ENCODE results near the gene GRIK4. TPM values are rescaled to one million over a fixed set of nuclear protein-coding genes. Genes with fewer than 3 reads are reported as not detected.

The GRIK4 gene
- total RNA-seq, 1 experiment from 2014 or later = 3.3 TPM

DNA sequence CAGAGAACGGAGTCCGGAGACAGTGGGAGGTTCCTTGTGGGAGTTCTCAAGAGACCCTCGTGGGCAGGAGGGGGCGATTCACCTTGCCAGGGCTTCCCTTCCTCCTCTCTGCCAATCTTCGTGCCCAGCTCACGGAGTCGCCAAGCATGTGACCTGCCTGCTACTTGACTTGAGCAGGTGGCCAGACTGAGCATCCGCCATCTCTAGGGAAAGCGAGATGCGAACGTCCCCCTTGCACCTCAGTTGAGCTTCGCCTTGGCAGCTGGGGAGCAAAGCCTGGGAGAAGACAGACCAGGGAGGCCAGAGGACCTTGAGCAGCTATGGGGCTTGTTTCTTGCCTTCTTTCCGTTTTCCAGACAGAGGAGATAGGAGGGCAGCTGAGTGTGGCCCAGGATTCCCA is 123.2 kb downstream of the GRIK4 start (continued):
- TF ChIP-seq, protein P1, sequence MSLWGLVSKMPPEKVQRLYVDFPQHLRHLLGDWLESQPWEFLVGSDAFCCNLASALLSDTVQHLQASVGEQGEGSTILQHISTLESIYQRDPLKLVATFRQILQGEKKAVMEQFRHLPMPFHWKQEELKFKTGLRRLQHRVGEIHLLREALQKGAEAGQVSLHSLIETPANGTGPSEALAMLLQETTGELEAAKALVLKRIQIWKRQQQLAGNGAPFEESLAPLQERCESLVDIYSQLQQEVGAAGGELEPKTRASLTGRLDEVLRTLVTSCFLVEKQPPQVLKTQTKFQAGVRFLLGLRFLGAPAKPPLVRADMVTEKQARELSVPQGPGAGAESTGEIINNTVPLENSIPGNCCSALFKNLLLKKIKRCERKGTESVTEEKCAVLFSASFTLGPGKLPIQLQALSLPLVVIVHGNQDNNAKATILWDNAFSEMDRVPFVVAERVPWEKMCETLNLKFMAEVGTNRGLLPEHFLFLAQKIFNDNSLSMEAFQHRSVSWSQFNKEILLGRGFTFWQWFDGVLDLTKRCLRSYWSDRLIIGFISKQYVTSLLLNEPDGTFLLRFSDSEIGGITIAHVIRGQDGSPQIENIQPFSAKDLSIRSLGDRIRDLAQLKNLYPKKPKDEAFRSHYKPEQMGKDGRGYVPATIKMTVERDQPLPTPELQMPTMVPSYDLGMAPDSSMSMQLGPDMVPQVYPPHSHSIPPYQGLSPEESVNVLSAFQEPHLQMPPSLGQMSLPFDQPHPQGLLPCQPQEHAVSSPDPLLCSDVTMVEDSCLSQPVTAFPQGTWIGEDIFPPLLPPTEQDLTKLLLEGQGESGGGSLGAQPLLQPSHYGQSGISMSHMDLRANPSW (CRISPR knock-in tag; conservative IDR thresholded peaks at IDR 0.05; ENCODE audit: low read depth) = no peak
- TF ChIP-seq ZNF138 (CRISPR knock-in tag; conservative IDR thresholded peaks at IDR 0.05) = no peak
- TF ChIP-seq SOX15 (CRISPR knock-in tag; IDR thresholded peaks at IDR 0.05) = no peak
- no peak for TF ChIP-seq ZNF671 (CRISPR knock-in tag; IDR thresholded peaks at IDR 0.05)
- TF ChIP-seq SP1 (CRISPR knock-in tag; conservative IDR thresholded peaks at IDR 0.05) = no peak
- no peak for TF ChIP-seq NFYB (CRISPR knock-in tag; conservative IDR thresholded peaks at IDR 0.05; ENCODE audit: low read depth)
- no peak for TF ChIP-seq MYBL2 (CRISPR knock-in tag; IDR thresholded peaks at IDR 0.05)
- no peak for TF ChIP-seq ZBTB21 (CRISPR knock-in tag; IDR thresholded peaks at IDR 0.05; ENCODE audit: borderline replicate concordance)
- TF ChIP-seq RORB (CRISPR knock-in tag; IDR thresholded peaks at IDR 0.05) = no peak
- TF ChIP-seq TP53 (CRISPR knock-in tag; IDR thresholded peaks at IDR 0.05) = no peak
- no peak for TF ChIP-seq ESRRA (CRISPR knock-in tag; IDR thresholded peaks at IDR 0.05; ENCODE audit: borderline replicate concordance)
- TF ChIP-seq, protein P2, sequence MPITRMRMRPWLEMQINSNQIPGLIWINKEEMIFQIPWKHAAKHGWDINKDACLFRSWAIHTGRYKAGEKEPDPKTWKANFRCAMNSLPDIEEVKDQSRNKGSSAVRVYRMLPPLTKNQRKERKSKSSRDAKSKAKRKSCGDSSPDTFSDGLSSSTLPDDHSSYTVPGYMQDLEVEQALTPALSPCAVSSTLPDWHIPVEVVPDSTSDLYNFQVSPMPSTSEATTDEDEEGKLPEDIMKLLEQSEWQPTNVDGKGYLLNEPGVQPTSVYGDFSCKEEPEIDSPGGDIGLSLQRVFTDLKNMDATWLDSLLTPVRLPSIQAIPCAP (CRISPR knock-in tag; IDR thresholded peaks at IDR 0.05) = no peak

DNA sequence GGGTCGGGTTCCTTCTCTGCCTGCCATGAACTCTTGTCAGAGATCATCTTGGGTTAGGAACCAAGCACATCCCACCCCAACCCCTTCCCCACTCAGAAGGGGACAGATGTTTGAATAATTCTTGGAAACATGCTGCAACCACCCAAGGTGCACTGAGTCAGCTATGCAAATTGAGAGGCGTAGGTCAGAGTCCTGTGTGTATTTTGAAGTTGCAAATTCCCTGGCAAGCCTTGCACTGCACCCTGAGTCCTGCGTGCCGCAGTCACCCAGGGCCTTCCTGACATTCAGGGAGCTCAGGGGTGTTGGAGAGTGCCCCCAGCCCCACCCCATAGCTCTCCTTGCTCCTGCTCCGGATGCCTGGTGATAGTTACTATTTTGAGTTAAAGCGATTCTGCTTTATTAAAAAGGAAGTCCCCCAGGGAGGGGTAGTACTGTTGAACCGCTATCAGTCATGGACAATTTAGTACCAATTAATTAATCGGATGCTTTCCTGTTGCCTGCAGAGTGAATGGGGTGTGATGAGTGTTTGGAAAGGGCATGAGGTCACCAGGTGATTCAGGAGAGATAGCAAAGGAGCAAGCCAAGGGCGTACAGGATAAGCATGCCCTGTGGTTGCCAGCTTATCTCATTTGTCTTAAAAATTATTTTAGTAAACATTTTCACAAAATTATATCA is 123.7 kb downstream of the GRIK4 start:
- DNase-seq (ENCODE audit: low spot score) (no peak), ATAC-seq (no peak)
- CTCF ChIA-PET = interaction anchor here (0.8 to 1.8 kb wide), 4 partner anchors 11 to 50 kb away, joined by 3 to 7 read pairs (median 4); no protein-coding TSS in a partner anchor
- Mint-ChIP-seq H3K9me3 (no peaks in the 10 kb centered on the region), H3K36me3 (no peaks in the 10 kb centered on the region), H3K27ac (no peak overlapping the region), H3K4me3 (no peak overlapping the region), H3K4me1 (peaks cover 28% of the 10 kb centered on the region), H3K27me3 (ENCODE audit: low read depth) (peaks cover 26% of the 10 kb centered on the region)
- TF ChIP-seq, protein P3, sequence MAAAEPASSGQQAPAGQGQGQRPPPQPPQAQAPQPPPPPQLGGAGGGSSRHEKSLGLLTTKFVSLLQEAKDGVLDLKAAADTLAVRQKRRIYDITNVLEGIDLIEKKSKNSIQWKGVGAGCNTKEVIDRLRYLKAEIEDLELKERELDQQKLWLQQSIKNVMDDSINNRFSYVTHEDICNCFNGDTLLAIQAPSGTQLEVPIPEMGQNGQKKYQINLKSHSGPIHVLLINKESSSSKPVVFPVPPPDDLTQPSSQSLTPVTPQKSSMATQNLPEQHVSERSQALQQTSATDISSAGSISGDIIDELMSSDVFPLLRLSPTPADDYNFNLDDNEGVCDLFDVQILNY (CRISPR knock-in tag; IDR thresholded peaks at IDR 0.05) = no peak
- TF ChIP-seq ZNF416 (CRISPR knock-in tag; IDR thresholded peaks at IDR 0.05) = no peak
- no peak for TF ChIP-seq PREB (CRISPR knock-in tag; IDR thresholded peaks at IDR 0.05; ENCODE audit: borderline replicate concordance)
- TF ChIP-seq, protein P4, sequence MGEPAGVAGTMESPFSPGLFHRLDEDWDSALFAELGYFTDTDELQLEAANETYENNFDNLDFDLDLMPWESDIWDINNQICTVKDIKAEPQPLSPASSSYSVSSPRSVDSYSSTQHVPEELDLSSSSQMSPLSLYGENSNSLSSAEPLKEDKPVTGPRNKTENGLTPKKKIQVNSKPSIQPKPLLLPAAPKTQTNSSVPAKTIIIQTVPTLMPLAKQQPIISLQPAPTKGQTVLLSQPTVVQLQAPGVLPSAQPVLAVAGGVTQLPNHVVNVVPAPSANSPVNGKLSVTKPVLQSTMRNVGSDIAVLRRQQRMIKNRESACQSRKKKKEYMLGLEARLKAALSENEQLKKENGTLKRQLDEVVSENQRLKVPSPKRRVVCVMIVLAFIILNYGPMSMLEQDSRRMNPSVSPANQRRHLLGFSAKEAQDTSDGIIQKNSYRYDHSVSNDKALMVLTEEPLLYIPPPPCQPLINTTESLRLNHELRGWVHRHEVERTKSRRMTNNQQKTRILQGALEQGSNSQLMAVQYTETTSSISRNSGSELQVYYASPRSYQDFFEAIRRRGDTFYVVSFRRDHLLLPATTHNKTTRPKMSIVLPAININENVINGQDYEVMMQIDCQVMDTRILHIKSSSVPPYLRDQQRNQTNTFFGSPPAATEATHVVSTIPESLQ (CRISPR knock-in tag; IDR thresholded peaks at IDR 0.05) = no peak
- no peak for TF ChIP-seq ZNF121 (CRISPR knock-in tag; IDR thresholded peaks at IDR 0.05)
- no peak for TF ChIP-seq ZNF263 (CRISPR knock-in tag; IDR thresholded peaks at IDR 0.05; ENCODE audit: low read depth)
- TF ChIP-seq ZNF671 (CRISPR knock-in tag; IDR thresholded peaks at IDR 0.05) = no peak
- TF ChIP-seq CREB1 (CRISPR knock-in tag; IDR thresholded peaks at IDR 0.05) = no peak
- POLR2A ChIA-PET = no interaction called here

Measured in WTC11 (cell line).